Testis (tissue), 3 donors: ENCODE results near the gene PDE6G. TPM values are rescaled to one million over a fixed set of nuclear protein-coding genes. Genes with fewer than 3 reads are reported as not detected.

Source experiments
- DNase-seq: peaks from one replicate; pipeline ENCODE4 v3.0.0-alpha.2; 2019
- H3K27ac ChIP-seq, 2 donors: fragments of 200-600 bp; sonication (generic); one replicate each; pipeline ENCODE4 v1.5.1; 2019
- H3K27me3 ChIP-seq: fragments of 200-600 bp; sonication (generic); one replicate; pipeline ENCODE4 v1.5.1; 2019
- H3K36me3 ChIP-seq: fragments of 200-600 bp; sonication (generic); one replicate; pipeline ENCODE4 v1.5.1; 2017; ENCODE audit warnings: low read depth; ENCODE audit errors: missing control alignments
- H3K4me1 ChIP-seq: fragments of 200-600 bp; sonication (generic); one replicate; pipeline ENCODE4 v1.5.1; 2019
- H3K4me3 ChIP-seq, 2 donors: fragments of 200-600 bp; sonication (generic); one replicate each; pipeline ENCODE4 v1.5.1; 2017 to 2019
- H3K9me3 ChIP-seq: fragments of 200-600 bp; sonication (generic); one replicate; pipeline ENCODE4 v1.5.1; 2017
- CTCF ChIP-seq, 3 experiments: fragments of 450-650 bp in 2 of 3; fragments of 200-600 bp in 1 of 3; sonication (generic) in 1 of 3; IDR thresholded peaks; one replicate each; pipeline ENCODE4 v1.5.1; 2016 to 2019; ENCODE audit warnings: antibody characterized with exemption in 3 of 3, mild to moderate bottlenecking in 2 of 3, moderate library complexity in 1 of 3
- POLR2A ChIP-seq: fragments of 450-650 bp; IDR thresholded peaks from one replicate; pipeline ENCODE4 v1.6.1; 2017; ENCODE audit warnings: antibody characterized with exemption, mild to moderate bottlenecking, moderate library complexity
- WGBS, 2 donors: methylation state at CpG; one replicate each; pipeline ENCODE4 v1.1.5; 2018; 5-methylcytosine and 5-hydroxymethylcytosine counted together
- intact Hi-C: fragments of 100-400 bp; cut with DNase I; formaldehyde crosslinking; loops from one replicate; pipeline ENCODE4 v1.15.1; 2023; ENCODE audit warnings: low total_unique reads
- polyA plus RNA-seq: library from polyadenylated mRNA; stranded (reverse); fragments of 350-450 nt; fragmentation: Illumina TruSeq; extraction: RNeasy Lipid Tissue Mini Kit (QIAGEN cat#74804); gene quantifications from one replicate; pipeline ENCODE4 v1.2.3, GENCODE V29; 2014; ENCODE audit warnings: low read depth, low replicate concordance; ENCODE audit not compliant: insufficient read depth
- total RNA-seq, 2 donors: library from RNA; depleted of rRNA; stranded (reverse); fragments of >200 nt; gene quantifications; one replicate each; pipeline ENCODE4 v1.2.3, GENCODE V29; 2016

The PDE6G gene
- total and polyA plus RNA-seq, 3 donors from 2014 or later: 0.56 to 4.9 (median 1.0) TPM

GRCh38 chr17:81648707-81649085, 7.6 kb downstream of the PDE6G start:
- H3K4me3 ChIP-seq: no peak overlapping the region
- H3K27ac ChIP-seq: no peak overlapping the region
- H3K27me3 ChIP-seq: no peaks in the 10 kb centered on the region
- no peak for DNase-seq
- intact Hi-C loops: no loop called here
- TF ChIP-seq CTCF (IDR thresholded peaks at IDR 0.05) (no peak), POLR2A (no peak)
- H3K36me3 ChIP-seq: no peaks in the 10 kb centered on the region
- no peaks in the 10 kb centered on the region for H3K4me1 ChIP-seq
- no peaks in the 10 kb centered on the region for H3K9me3 ChIP-seq
- 49% methylated on average over 14 of the region's 14 CpGs; no CpG with 5 or more reads in 1 of the 2 donors for WGBS, 2 donors

GRCh38 chr17:81648013-81648706, 8.2 kb downstream of the PDE6G start:
- no peak for DNase-seq
- no peaks in the 10 kb centered on the region for H3K27me3 ChIP-seq
- no peaks in the 10 kb centered on the region for H3K9me3 ChIP-seq
- 9% methylated on average over 53 of the region's 78 CpGs; no CpG with 5 or more reads in 1 of the 2 donors for WGBS, 2 donors
- no peaks in the 10 kb centered on the region for H3K36me3 ChIP-seq
- intact Hi-C loops: no loop called here
- no peak overlapping the region for H3K27ac ChIP-seq
- no peaks in the 10 kb centered on the region for H3K4me1 ChIP-seq
- no peak for TF ChIP-seq POLR2A
- TF ChIP-seq CTCF (IDR thresholded peaks at IDR 0.05): no peak
- H3K4me3 ChIP-seq: no peak overlapping the region

- WGBS, 2 donors: 34 to 37% methylated on average over 19 to 20 of the region's 21 CpGs
- Histone ChIP-seq H3K27ac (no peak overlapping the region), H3K36me3 (no peaks in the 10 kb centered on the region), H3K9me3 (no peaks in the 10 kb centered on the region), H3K4me3 (no peak overlapping the region), H3K27me3 (no peaks in the 10 kb centered on the region), H3K4me1 (no peaks in the 10 kb centered on the region)
- DNase-seq: no peak
- no peak for TF ChIP-seq CTCF (IDR thresholded peaks at IDR 0.05)
- no peak for TF ChIP-seq POLR2A
- intact Hi-C loops: no loop called here
Observed at GRCh38 chr17:81647640-81648012, 8.7 kb downstream of the PDE6G start.

- H3K27me3 ChIP-seq: no peaks in the 10 kb centered on the region
- intact Hi-C loops: no loop called here
- WGBS, 2 donors: 73 to 74% methylated on average over 12 of the region's 12 CpGs
Observed at GRCh38 chr17:81646869-81647600, 9.3 kb downstream of the PDE6G start.

More at GRCh38 chr17:81646869-81647600, 9.3 kb downstream of the PDE6G start:
- no peak overlapping the region for H3K4me3 ChIP-seq
- TF ChIP-seq POLR2A (no peak), CTCF (IDR thresholded peaks at IDR 0.05) (no peak)
- no peaks in the 10 kb centered on the region for H3K36me3 ChIP-seq
- no peaks in the 10 kb centered on the region for H3K4me1 ChIP-seq
- DNase-seq: no peak
- no peak overlapping the region for H3K27ac ChIP-seq
- no peaks in the 10 kb centered on the region for H3K9me3 ChIP-seq
